ENCODE results near the gene NTRK1. TPM values are rescaled to one million over a fixed set of nuclear protein-coding genes. Genes with fewer than 3 reads are reported as not detected.

Gene NTRK1
- total RNA-seq, 1 donor from 2014 or later = not detected

DNA sequence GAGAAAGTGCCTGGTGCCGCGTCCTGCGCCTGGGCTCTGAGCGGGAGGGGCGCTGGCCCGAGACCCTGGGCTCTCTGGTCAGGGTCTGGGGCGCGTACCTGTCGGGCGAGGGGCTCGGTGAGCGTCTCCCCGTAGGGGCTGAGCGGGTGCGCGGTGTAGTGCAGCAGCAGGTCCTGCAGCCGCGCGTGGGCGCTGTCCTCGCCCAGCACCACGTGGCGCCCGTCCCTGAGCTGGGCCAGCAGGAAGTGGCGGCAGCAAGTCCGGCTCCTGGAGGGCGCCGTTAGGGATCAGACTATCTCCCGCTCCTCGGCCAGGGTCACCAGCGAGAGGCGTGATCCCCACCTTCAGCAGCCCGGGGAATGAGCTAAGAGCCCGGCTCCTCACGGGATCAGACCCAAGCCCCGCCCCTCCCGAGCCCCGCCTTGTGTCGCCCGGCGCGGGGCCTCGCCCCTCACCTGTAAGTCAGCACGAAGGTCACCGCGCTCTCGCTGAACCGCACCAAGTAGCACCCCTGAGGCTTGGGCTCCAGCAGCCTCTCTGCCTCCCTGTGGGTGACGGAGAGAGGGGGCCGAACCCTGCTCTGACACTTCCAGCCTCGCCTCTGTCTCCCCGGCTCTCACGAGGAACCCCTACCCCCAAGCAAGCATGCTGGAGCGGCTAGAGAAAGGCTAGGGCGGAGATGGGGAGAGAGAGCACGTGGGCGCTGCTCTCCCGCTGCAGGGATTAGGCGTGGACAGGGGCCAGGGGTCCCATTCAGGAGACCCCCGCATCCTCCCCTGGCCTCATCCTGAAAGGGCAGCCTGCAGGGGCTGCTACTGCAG lies 46.7 kb upstream of the NTRK1 start:
- peaks cover 20% of the 10 kb centered on the region for H3K4me1 Mint-ChIP-seq (ENCODE audit: unreplicated experiment)
- peak overlapping the region; percentile 57 for H3K4me3 Mint-ChIP-seq (ENCODE audit: unreplicated experiment)
- H3K27ac Mint-ChIP-seq (ENCODE audit: unreplicated experiment) = no peak overlapping the region
- TF ChIP-seq, protein P1, sequence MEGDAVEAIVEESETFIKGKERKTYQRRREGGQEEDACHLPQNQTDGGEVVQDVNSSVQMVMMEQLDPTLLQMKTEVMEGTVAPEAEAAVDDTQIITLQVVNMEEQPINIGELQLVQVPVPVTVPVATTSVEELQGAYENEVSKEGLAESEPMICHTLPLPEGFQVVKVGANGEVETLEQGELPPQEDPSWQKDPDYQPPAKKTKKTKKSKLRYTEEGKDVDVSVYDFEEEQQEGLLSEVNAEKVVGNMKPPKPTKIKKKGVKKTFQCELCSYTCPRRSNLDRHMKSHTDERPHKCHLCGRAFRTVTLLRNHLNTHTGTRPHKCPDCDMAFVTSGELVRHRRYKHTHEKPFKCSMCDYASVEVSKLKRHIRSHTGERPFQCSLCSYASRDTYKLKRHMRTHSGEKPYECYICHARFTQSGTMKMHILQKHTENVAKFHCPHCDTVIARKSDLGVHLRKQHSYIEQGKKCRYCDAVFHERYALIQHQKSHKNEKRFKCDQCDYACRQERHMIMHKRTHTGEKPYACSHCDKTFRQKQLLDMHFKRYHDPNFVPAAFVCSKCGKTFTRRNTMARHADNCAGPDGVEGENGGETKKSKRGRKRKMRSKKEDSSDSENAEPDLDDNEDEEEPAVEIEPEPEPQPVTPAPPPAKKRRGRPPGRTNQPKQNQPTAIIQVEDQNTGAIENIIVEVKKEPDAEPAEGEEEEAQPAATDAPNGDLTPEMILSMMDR (IDR thresholded peaks at IDR 0.05) = peak; percentile 56
- no peak for DNase-seq (ENCODE audit: extremely low spot score, unreplicated experiment)
- peaks cover 14% of the 10 kb centered on the region for H3K27me3 Mint-ChIP-seq (ENCODE audit: unreplicated experiment)
- H3K36me3 Mint-ChIP-seq (ENCODE audit: unreplicated experiment) = no peaks in the 10 kb centered on the region
- H3K9me3 Mint-ChIP-seq (ENCODE audit: unreplicated experiment) = no peaks in the 10 kb centered on the region

DNA sequence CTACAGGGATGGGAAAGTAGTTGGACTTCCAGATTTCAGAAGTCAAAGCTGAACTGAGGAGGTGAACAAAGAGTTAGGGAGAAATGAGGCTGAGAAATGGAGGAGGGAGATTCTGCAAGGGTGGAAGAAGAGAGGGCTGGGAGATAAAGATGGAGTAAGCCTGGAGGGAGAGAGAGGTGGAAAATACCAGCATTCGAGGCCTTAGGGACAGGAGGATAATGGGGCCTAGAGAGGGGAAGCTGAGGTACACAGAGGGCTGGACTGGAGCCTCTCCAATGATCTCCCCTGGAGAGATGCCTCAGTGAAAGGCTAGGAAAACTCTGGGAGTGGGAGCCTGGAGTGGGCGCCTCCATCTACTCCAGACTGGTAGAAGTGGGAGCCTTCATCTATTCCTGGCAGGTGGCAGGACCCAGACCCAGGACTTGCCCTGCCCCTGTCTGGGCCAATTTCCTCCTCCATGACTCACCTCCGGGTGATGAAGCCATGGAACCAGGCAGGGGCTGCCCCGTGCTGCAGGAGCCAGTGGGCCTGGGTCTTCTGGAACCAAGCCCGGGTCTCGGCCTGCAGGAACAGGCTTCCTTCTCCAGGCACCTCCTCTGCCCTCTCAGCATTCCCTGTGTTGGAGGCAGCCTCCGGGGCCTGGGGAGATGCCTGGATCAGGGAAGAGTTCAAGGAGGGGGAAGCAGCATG lies 45.9 kb upstream of the NTRK1 start:
- Mint-ChIP-seq H3K27ac (ENCODE audit: unreplicated experiment) (no peak overlapping the region), H3K4me3 (ENCODE audit: unreplicated experiment) (no peak overlapping the region), H3K36me3 (ENCODE audit: unreplicated experiment) (no peaks in the 10 kb centered on the region), H3K4me1 (ENCODE audit: unreplicated experiment) (peaks cover 20% of the 10 kb centered on the region), H3K27me3 (ENCODE audit: unreplicated experiment) (peaks cover 15% of the 10 kb centered on the region), H3K9me3 (ENCODE audit: unreplicated experiment) (no peaks in the 10 kb centered on the region)
- DNase-seq (ENCODE audit: extremely low spot score, unreplicated experiment) = no peak
- TF ChIP-seq, protein P1 (IDR thresholded peaks at IDR 0.05) = no peak

DNA sequence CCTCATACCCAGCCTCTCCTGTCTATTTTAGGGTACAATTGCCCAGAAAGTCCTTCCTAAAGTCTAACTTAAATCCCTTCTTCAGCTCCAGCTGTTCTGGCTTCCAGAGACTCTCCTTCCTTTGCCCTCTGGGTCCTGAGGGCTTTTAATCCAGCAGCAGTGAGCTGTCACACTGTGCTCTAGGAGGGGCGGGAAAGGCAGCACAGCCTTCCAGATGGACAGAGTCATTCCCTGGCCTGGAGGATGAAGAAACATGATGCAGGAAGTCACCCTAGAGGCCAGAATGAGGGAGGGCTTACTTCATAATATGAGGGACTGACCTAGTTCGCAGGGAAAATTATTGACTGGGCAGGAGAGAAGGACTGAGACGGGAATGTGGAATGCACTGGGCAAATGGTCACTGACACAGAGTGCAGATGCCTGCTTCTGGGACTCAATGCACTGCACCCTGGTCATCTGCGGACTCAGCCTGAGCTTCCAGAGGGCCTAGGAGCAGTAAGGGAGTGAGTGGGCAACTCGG lies 45.3 kb upstream of the NTRK1 start:
- no peak for DNase-seq (ENCODE audit: extremely low spot score, unreplicated experiment)
- H3K4me3 Mint-ChIP-seq (ENCODE audit: unreplicated experiment) = no peak overlapping the region
- H3K9me3 Mint-ChIP-seq (ENCODE audit: unreplicated experiment) = no peaks in the 10 kb centered on the region
- no peaks in the 10 kb centered on the region for H3K36me3 Mint-ChIP-seq (ENCODE audit: unreplicated experiment)
- H3K27me3 Mint-ChIP-seq (ENCODE audit: unreplicated experiment) = peaks cover 17% of the 10 kb centered on the region
- no peak overlapping the region for H3K27ac Mint-ChIP-seq (ENCODE audit: unreplicated experiment)
- TF ChIP-seq, protein P1 (IDR thresholded peaks at IDR 0.05) = no peak
- H3K4me1 Mint-ChIP-seq (ENCODE audit: unreplicated experiment) = peaks cover 20% of the 10 kb centered on the region

DNA sequence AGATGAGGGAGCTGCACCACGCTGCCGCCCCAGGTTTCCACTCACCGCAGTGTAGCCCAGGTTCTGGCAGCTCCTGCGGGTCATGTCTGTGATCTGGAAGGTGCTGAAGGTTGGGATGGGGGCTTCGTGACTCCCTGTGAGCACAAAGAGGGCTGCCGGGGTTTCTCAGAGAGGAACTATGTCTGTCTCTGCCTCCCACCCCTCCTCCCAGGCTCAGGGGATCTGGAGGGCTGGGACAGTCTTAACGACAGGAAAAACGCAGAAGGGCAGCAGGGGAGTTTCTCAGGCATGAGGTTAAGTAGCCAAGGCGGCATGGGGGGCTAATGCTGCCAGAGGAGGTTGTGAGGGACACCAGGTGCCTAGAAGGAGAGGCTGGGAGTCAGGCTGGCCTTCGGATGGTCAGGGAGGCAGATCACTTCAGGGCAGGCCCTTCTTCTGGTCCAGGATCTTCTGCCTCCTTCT lies 44.7 kb upstream of the NTRK1 start:
- Mint-ChIP-seq H3K4me1 (ENCODE audit: unreplicated experiment) (peaks cover 20% of the 10 kb centered on the region), H3K27me3 (ENCODE audit: unreplicated experiment) (peaks cover 22% of the 10 kb centered on the region), H3K4me3 (ENCODE audit: unreplicated experiment) (no peak overlapping the region), H3K9me3 (ENCODE audit: unreplicated experiment) (peaks cover 5% of the 10 kb centered on the region), H3K36me3 (ENCODE audit: unreplicated experiment) (no peaks in the 10 kb centered on the region), H3K27ac (ENCODE audit: unreplicated experiment) (no peak overlapping the region)
- DNase-seq (ENCODE audit: extremely low spot score, unreplicated experiment) = no peak
- TF ChIP-seq, protein P1 (IDR thresholded peaks at IDR 0.05) = no peak

All from osteocyte (in vitro differentiated cells).